ENCODE data around the gene GNA14.
"Not testable (repeated sequence)": the region's sequence is repeated elsewhere in the genome, so short reads cannot be mapped to it uniquely, and the experiment has no call there.

DNA sequence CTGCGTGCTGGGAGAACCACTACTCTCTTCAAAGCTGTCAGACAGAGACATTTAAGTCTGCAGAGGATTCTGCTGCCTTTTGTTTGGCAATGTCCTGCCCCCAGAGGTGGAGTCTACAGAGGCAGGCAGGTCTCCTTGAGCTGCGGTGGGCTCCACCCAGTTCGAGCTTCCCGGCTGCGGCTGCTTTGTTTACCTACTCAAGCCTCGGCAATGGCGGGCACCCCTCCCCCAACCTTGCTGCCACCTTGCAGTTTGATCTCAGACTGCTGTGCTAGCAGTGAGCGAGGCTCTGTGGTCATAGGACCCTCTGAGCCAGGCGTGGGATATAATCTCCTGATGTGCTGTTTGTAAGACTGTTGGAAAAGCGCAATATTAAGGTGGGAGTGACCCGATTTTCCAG lies 39.6 kb upstream of the GNA14 start:
- not testable (repeated sequence) for TF ChIP-seq POLR2A (IDR thresholded peaks at IDR 0.05; ENCODE audit: low read depth, low read length); MAX (IDR thresholded peaks at IDR 0.05; ENCODE audit: insufficient read depth, insufficient read length); POLR2AphosphoS5 (IDR thresholded peaks at IDR 0.05; ENCODE audit: insufficient read depth, low read depth, low read length); EZH2 (IDR thresholded peaks at IDR 0.05; ENCODE audit: borderline replicate concordance, low read depth, low read length, severe bottlenecking)
- TF ChIP-seq, protein P1, sequence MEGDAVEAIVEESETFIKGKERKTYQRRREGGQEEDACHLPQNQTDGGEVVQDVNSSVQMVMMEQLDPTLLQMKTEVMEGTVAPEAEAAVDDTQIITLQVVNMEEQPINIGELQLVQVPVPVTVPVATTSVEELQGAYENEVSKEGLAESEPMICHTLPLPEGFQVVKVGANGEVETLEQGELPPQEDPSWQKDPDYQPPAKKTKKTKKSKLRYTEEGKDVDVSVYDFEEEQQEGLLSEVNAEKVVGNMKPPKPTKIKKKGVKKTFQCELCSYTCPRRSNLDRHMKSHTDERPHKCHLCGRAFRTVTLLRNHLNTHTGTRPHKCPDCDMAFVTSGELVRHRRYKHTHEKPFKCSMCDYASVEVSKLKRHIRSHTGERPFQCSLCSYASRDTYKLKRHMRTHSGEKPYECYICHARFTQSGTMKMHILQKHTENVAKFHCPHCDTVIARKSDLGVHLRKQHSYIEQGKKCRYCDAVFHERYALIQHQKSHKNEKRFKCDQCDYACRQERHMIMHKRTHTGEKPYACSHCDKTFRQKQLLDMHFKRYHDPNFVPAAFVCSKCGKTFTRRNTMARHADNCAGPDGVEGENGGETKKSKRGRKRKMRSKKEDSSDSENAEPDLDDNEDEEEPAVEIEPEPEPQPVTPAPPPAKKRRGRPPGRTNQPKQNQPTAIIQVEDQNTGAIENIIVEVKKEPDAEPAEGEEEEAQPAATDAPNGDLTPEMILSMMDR (IDR thresholded peaks at IDR 0.05; ENCODE audit: extremely low read depth in 1 of 2, insufficient read depth in 1 of 2, low read depth in 1 of 2, low read length in 2 of 2), result not testable (repeated sequence)
